ENCODE data around the gene PRELP. TPM values are rescaled to one million over a fixed set of nuclear protein-coding genes. Genes with fewer than 3 reads are reported as not detected.

Gene PRELP
- total RNA-seq, 4 donors from 2014 or later = 16.1 to 65.0 (median 20.7) TPM

DNA sequence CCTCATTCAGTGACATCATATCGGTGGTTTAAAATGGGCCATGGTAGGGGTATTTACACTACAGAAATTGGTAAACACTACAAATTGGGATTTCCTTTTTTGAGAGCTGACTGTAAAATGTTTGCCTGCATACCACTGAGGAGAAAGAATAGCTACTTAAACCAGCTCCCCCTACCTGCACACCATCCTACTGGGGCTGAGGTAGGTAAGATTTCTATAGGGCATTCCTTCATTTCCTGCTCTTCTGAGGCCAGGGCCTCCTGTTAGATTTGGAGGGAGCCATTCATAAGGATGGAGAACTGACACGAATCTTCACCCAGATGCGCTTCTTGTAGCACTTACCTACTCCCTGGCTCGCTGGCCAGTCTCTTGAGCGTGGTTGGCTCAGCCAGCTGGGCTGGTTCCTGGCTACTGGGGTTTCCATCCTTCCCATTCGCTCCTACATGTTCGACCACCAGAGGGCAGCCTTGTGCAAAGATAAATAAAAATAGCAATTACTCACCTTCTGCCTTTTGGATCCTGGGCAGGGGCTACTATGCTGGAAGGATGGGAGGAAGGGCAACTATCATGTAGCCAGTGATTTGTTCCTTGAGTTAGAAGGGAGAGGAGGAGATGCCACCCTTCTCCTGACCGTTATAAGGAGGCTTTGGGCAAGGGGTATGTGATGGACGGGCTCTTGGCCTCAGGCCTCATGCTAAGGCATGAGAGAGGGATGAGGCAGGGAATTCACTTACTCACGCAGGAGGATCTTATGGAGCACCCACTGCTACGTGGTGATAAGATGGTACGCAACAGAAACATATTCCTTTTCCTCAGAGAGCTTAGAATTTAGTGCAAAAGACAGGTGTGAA is 29.0 kb downstream of the PRELP start:
- TF ChIP-seq, protein P1, sequence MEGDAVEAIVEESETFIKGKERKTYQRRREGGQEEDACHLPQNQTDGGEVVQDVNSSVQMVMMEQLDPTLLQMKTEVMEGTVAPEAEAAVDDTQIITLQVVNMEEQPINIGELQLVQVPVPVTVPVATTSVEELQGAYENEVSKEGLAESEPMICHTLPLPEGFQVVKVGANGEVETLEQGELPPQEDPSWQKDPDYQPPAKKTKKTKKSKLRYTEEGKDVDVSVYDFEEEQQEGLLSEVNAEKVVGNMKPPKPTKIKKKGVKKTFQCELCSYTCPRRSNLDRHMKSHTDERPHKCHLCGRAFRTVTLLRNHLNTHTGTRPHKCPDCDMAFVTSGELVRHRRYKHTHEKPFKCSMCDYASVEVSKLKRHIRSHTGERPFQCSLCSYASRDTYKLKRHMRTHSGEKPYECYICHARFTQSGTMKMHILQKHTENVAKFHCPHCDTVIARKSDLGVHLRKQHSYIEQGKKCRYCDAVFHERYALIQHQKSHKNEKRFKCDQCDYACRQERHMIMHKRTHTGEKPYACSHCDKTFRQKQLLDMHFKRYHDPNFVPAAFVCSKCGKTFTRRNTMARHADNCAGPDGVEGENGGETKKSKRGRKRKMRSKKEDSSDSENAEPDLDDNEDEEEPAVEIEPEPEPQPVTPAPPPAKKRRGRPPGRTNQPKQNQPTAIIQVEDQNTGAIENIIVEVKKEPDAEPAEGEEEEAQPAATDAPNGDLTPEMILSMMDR (IDR thresholded peaks at IDR 0.05) = peak in 1 of 3 donors; percentile 62
- no peak for TF ChIP-seq POLR2A (IDR thresholded peaks at IDR 0.05)
- peak; percentile 86 to 96 for DNase-seq (ENCODE audit: low spot score in 2 of 2)
- WGBS, 2 donors = 30 to 35% methylated on average over 12 of the region's 12 CpGs
- H3K4me3 ChIP-seq (ENCODE audit: low read depth, poor library complexity, severe bottlenecking) = no peak overlapping the region
- intact Hi-C loops (cut with DNase I; ENCODE audit: low total_unique reads) = no loop called here

DNA sequence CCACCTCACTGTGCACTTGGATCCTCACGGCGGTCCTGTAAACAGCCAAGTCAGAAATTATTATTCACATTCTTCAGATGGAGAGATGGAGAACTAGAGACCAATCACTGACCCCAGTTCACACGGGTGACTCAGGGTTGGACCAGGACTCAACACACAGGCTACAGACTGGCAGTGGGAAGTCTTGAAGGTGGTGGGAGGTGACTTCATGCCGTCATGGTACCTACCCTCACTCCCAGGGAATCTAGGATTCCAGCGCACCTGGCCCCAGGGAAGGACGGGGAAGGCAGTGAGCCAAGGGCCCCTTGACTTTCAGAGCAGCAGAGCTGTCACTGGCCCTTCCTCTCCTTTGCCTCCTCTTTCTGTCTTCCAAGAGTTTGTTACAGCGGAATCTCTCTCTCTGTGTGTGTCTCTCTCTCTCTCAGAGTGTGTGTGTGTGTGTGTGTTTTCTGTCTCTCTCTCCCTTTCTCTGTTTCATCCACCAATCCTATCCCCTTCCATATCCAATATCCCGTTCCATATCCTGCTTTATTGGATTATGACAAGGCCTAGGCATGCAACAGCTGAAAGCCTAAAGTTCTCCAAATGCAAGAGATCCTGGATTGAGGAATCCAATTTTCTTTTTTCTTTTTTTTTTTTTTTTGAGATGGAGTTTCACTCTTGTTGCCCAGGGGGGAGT is 30.1 kb downstream of the PRELP start:
- TF ChIP-seq, protein P1 (IDR thresholded peaks at IDR 0.05) = no peak
- TF ChIP-seq POLR2A (IDR thresholded peaks at IDR 0.05) = no peak
- DNase-seq (ENCODE audit: low spot score in 2 of 2) = no peak
- H3K4me3 ChIP-seq (ENCODE audit: low read depth, poor library complexity, severe bottlenecking) = no peak overlapping the region
- WGBS, 2 donors = 89 to 90% methylated on average over 8 of the region's 8 CpGs
- intact Hi-C loops (cut with DNase I; ENCODE audit: low total_unique reads) = no loop called here

GRCh38 chr1:203506858-203507626 is 31.4 kb downstream of the PRELP start:
- intact Hi-C loops (cut with DNase I; ENCODE audit: low total_unique reads) = no loop called here
- TF ChIP-seq, protein P1 (IDR thresholded peaks at IDR 0.05) = no peak
- no peak for TF ChIP-seq POLR2A (IDR thresholded peaks at IDR 0.05)
- DNase-seq (ENCODE audit: low spot score in 2 of 2) = no peak
- H3K4me3 ChIP-seq (ENCODE audit: low read depth, poor library complexity, severe bottlenecking) = no peak overlapping the region
- 31 to 32% methylated on average over 6 of the region's 6 CpGs for WGBS, 2 donors

- H3K4me3 ChIP-seq (ENCODE audit: low read depth, poor library complexity, severe bottlenecking) = no peak overlapping the region
- WGBS, 2 donors = 12 to 14% methylated on average over 1 of the region's 1 CpG
- TF ChIP-seq, protein P1 (IDR thresholded peaks at IDR 0.05) = no peak
- no peak for TF ChIP-seq POLR2A (IDR thresholded peaks at IDR 0.05)
- DNase-seq (ENCODE audit: low spot score in 2 of 2) = no peak
- intact Hi-C loops (cut with DNase I; ENCODE audit: low total_unique reads) = loop anchor here (2.0 kb wide), 1 partner anchor 193 kb away; no protein-coding TSS in a partner anchor
These were observed 32.2 kb downstream of the PRELP start for GRCh38 chr1:203507759-203508158.

- H3K4me3 ChIP-seq (ENCODE audit: low read depth, poor library complexity, severe bottlenecking) = no peak overlapping the region
- no peak for DNase-seq (ENCODE audit: low spot score in 2 of 2)
- WGBS, 2 donors = 83 to 88% methylated on average over 10 of the region's 10 CpGs
- intact Hi-C loops (cut with DNase I; ENCODE audit: low total_unique reads) = loop anchor here (2.0 kb wide), 1 partner anchor 192 kb away; no protein-coding TSS in a partner anchor
- TF ChIP-seq, protein P1 (IDR thresholded peaks at IDR 0.05) = no peak
- no peak for TF ChIP-seq POLR2A (IDR thresholded peaks at IDR 0.05)
These were observed 33.0 kb downstream of the PRELP start for GRCh38 chr1:203508463-203509073.

Measured in lower leg skin (tissue), 4 donors.